GM18520 (cell line): ENCODE data around the gene CCDC78.

Source experiments
- ATAC-seq: cut with Tn5 transposase; IDR thresholded peaks from one replicate; pipeline ENCODE4 v1.9.1; 2021; ENCODE audit not compliant: unreplicated experiment

CCDC78 gene

DNA sequence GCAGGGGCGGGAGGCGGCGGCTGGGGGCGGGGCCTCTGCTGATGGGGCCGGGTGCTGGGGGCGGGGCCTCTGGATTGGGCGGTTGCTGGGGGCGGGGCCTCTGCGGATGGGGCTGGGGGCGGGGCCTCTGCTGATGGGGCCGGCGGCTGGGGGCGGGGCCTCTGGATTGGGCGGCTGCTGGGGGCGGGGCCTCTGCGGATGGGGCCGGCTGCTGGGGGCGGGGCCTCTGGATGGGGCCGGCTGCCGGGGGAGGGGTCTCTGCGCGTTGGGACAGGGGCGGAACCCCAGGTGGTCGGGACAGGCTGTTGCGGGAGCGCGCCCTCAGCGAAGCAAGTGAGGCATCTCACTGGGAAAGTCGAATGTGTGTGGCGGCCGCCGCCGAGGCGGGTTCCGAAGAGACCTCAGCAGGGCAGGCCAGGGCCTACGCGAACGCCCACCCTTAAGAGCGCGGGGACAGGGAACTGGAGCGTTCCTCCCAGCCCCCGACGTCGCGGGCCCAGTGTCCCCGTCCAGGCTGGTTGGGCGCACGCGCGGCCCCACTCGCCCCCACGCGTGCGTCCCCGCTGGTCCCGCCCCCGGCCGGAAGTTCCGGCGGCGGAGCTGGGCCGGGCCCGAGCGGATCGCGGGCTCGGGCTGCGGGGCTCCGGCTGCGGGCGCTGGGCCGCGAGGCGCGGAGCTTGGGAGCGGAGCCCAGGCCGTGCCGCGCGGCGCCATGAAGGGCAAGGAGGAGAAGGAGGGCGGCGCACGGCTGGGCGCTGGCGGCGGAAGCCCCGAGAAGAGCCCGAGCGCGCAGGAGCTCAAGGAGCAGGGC, 46.2 kb downstream of the CCDC78 start, which contains the start of gene STUB1:
STUB1 (plus strand) TSS at position 597 of the 811 bp plus-strand sequence; CDS start at position 713, 116 bp downstream.
- ATAC-seq, result no peak

DNA sequence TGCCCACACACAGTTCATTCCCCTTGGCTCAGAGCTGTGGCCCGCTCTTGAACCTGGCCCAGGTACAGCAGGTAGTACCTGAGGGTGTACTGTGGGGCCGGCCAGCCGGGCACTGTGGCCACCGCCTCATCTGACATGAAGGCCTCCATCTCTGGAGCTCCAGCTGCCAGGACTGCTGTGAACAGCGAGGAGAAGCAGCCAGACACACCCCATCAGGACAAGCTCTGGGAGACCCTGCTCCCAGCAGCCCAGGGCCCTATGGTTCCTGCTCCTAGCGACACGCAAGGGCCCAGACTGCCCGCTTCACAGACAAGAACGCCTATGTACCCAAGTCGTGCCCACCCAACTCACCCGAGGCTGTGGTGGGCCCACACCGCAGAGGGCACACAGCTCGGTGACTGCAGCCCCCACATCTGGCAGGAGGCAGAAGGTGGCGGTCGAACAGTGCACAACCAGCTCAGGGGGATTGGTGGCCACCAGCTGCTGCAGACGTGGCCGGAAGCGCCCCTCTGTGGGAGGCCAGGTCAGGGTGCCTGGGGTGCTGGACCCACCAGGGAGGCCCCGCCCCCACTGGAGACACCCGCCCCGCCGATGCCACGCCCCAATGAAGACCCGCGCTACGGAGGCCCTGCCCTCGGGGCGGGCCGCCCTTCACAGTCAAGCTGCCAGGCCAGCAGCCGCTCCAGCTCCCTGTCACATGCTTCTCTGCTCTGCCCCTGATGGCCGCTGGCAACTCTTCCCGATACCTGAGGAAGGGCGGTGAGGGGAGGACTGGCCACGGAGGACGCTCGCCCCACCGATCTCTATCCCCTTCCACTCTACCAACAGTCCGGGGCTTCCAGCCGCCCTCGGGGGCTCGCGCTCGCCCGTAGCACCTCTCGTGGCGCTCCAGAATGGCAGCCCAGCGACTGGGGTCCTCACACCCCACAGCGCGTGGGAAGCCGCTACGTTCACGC, 47.1 kb downstream of the CCDC78 start:
- ATAC-seq, result no peak

DNA sequence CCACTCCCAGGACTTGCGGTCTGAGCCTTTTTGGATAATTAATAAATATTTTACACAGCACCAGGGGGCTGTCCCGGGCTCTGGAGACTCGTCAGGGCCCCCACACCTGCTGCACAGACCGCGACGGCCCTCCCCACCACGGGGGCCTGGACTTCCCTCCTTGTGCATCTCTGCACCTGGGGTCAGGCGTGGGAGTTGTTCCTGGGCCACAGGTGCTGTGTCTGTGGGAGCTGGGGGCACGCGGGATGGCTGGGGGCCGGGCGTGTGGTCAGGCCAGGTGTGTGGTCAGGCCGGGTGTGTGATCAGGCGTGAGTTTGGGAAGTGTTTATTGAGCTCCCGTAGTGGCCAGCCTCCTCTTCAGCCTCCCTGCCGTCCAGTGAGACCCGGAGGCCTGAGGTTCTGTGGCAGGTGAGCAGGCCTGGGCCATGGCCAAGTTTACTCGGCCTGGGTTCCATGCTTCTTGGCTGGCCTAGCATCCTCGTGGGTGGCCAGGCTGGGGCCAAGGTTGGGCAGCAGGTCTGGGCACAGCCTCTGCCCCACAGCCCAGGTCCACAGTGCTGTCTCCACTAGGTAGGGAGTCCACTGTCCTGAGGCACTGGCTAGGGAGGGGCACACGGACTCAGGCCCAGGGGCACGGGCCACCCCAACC, 47.9 kb downstream of the CCDC78 start:
- no peak for ATAC-seq

DNA sequence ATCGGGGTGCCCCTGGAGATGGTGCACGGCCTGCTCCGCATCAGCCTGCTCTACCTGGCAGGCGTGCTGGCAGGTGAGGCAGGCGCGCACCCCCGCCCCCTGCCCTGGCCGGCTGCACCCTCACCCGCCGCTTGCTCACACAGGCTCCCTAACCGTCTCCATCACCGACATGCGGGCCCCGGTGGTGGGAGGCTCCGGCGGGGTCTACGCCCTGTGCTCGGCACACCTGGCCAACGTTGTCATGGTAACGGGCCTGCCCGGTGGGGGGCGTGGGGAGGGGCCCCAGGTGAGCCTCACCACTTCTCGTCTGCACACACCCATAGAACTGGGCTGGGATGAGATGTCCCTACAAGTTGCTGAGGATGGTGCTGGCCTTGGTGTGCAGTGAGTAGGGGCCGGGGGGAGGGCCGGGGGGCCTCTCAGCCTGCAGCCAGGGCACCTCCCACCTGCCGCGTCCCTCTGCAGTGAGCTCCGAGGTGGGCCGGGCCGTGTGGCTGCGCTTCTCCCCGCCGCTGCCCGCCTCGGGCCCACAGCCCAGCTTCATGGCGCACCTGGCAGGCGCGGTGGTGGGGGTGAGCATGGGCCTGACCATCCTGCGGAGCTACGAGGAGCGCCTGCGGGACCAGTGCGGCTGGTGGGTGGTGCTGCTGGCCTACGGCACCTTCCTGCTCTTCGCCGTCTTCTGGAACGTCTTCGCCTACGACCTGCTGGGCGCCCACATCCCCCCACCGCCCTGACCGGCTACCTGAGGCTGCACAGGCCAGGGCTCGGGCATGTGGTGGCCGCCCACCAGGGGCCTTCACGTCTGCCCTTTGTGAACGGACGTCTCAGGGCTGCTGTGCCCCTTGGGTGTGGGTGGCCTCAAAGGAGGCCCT, 48.7 kb downstream of the CCDC78 start:
- no peak for ATAC-seq

DNA sequence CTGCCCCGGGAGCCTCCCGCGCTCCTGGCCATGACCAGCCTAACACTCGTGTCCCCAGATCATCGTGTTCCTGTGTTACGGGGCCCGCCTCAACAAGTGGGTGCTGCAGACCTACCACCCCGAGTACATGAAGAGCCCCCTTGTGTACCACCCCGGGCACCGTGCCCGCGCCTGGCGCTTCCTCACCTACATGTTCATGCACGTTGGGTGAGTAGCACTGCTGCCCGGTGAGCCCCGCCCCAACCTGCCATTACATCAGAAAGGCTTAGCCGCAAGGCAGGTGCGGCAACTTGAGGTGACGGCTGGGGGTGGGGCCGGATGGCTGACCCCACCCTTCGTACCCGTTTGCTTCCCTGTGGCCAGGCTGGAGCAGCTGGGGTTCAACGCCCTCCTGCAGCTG, 49.3 kb downstream of the CCDC78 start:
- ATAC-seq, result no peak

DNA sequence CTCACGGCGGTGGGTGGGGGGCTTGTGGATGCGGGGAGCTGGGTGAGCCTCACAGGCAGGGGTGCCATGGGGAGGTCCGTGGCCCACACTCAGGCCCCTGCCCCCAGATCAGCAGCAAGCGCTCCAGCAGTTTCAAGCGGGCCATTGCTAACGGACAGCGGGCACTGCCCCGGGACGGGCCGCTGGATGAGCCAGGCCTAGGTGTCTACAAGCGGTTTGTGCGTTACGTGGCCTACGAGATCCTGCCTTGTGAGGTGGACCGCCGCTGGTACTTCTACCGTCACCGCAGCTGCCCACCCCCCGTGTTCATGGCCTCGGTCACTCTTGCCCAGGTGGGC, 49.7 kb downstream of the CCDC78 start:
- no peak for ATAC-seq

DNA sequence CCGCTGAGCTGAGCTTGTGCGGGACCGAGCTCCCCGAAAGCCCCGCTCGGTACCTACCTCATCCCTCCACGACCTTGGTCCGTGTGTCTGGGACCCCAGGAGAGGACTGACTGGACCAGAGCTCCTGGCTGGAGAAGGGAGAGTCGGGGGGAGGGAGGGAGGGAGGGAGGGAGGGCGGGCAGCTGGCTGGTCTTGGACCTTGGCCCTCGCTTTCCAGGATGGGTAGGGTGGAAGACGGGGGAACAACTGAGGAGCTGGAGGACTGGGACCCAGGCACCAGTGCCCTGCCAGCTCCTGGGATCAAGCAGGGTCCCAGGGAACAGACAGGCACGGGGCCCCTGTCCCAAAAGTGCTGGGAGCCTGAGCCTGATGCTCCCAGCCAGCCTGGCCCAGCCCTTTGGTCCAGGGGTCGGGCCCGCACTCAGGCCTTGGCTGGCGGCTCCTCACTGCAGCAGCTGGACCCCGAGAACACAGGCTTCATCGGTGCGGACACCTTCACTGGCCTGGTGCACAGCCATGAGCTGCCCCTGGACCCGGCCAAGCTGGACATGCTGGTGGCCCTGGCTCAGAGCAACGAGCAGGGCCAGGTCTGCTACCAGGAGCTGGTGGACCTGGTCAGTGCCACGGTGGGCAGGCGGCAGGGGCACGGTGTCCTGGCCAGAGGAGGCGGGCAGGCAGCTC, 50.2 kb downstream of the CCDC78 start:
- ATAC-seq, result no peak

DNA sequence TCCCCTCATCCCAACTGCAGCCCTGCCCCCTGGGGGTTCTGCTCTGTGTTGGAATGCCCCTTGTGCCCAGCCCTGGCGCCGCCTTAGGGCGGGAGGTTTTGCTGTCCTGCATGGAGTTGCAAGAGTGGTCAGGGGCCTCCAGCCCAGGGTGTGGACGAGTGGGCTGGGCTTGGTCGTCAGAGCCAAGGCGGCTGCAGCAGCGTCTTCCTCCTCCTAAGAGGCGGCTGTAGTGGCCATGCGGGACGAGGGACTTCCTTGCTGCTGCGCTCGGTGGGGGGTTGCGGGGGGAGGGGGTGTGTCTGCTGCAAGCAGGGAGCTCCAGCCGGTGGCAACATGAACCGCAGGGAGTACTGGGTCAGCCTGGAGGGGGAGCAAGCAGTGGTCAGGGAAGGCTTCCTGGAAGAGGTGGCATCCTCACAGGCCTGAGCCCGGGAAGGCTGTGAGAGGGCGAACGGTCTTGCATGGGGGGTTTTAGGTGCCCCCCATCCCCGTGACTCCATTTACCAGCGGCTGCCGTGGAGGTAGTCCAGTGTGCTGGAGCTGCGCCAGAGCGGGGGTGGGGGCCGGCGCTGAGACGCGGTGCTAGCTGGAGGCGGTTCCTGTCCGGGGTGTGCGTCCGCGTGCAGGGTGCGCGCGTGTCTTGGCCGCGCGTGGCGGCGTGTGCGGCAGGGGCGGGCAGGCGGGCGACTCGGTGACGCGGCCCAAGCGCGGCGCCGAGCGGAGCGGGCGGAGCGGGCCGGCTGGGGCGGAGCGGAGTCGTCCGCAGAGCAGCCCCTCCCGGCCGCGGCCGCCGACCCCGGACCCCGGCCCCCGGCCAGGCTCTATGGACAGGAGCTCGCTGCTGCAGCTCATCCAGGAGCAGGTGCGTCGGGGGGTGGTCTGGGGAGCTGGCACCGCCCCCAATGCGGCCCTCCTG, 51.0 kb downstream of the CCDC78 start, which contains the start of gene RHBDL1:
RHBDL1 (plus strand) TSS at position 704 of the 916 bp plus-strand sequence; CDS start at position 824, 120 bp downstream.
- no peak for ATAC-seq

DNA sequence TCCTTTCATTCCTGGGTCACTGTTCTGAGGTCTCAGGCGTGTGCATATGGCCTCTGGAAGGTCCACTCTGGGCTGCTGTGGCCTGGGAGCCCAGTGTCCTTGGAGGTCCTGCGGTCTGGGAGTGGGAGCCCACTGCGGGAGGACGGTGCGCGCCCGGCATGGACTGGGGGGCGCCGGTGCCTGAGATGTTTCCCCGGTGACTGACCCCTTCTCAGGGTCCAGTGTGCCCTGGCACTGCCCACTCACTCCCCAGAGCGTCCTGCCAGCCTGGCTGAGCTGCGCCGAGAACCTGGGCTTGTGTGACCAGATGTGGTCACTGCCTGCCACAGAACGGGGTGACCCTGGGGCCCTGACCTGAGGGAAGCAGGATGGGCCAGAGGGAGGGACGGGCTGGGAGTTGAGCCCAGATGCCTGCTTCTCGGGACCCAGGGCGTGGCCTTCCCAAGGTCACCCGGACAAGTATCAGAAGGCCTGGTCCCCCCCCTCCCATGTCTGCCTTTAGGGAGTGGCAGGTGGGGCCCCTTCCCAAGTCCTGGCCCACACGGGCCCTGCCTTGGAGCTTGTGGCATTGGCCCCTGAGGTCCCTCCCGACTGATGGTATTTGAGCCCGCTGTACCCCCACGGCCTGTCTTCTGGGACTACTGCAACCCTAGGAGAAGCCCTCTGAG, 51.9 kb downstream of the CCDC78 start:
- no peak for ATAC-seq

DNA sequence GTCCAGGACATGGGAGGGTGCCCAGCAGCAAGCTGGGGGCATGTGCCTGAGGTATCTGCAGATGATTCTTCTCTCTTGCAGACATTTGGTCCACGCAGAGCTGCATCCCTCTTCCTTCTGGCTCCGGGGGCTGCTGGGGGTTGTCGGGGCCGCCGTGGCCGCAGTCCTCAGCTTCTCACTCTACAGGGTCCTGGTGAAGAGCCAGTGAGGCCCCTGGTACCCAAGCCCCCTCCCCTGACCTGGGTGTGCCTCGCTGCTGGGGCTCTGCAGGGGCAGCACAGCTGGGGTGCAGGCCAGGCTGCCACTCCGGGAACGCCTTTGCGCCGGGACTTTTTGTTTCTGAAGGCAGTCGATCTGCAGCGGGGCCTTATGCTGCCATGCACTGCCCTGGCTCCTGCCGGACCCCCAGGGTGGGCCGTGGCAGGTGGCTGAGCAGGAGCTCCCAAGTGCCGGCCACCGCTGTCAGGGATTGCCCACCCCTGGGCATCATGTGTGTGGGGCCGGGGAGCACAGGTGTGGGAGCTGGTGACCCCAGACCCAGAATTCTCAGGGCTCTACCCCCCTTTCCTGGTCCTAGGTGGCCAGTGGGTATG, 52.7 kb downstream of the CCDC78 start:
- ATAC-seq, result no peak

DNA sequence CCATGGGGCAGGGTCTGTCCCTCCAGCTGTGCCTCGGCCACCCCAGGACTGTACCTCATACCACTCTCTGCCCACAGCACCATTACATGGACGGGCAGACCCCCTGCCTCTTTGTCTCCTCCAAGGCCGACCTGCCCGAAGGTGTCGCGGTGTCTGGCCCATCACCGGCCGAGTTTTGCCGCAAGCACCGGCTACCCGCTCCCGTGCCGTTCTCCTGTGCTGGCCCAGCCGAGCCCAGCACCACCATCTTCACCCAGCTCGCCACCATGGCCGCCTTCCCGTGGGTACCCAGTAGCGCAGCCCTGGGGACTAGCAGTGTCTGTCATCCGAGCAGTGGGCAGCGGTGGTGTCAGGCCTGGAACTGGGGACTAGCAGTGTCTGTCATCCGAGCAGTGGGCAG, 53.4 kb downstream of the CCDC78 start:
- ATAC-seq, result no peak
